Measurements from ENCODE around the gene CARS2. TPM values are rescaled to one million over a fixed set of nuclear protein-coding genes. Genes with fewer than 3 reads are reported as not detected.

CARS2 gene
- total RNA-seq, 2 experiments from 2014 or later, result 45.0 to 47.3 TPM

- TF ChIP-seq EZH2phosphoT487 (IDR thresholded peaks at IDR 0.05; ENCODE audit: borderline replicate concordance, low read depth, low read length) (no peak), CTCF (conservative IDR thresholded peaks at IDR 0.05; ENCODE audit: low read length) (no peak)
- Histone ChIP-seq H3K4me1 (ENCODE audit: insufficient read depth, low read length, poor library complexity, severe bottlenecking) (peaks cover 21% of the 10 kb centered on the region), H3K79me2 (ENCODE audit: insufficient read depth, low read depth, low read length) (peaks cover 48% of the 10 kb centered on the region), H3K4me2 (ENCODE audit: low read length) (peak overlapping the region; percentile 92), H4K20me1 (ENCODE audit: insufficient read depth, low read length) (peaks cover 17% of the 10 kb centered on the region), H3K9me2 (ENCODE audit: insufficient read depth, low read length) (no peaks in the 10 kb centered on the region), H3K9me3 (ENCODE audit: low read length) (no peaks in the 10 kb centered on the region), H3K36me3 (ENCODE audit: insufficient read depth, low read length) (peaks cover 8% of the 10 kb centered on the region; the same call in 1 of the 2 replicates), H3K4me3 (ENCODE audit: low read depth, low read length, poor library complexity, severe bottlenecking) (peak overlapping the region; percentile 97), H2AFZ (ENCODE audit: low read length) (no peak overlapping the region), H3K27ac (ENCODE audit: low read depth, low read length, poor library complexity, severe bottlenecking) (peak overlapping the region; percentile 99)
- POLR2A ChIA-PET, result interaction anchor here (1.0 kb wide), 1 partner anchor 69 kb away, joined by 3 read pairs; no protein-coding TSS in a partner anchor
- no TSS peak for BruUV-seq (replicated peaks)
- intact Hi-C loops (cut with micrococcal nuclease; ENCODE audit: unreplicated experiment), result loop anchor here (2.0 to 10.0 kb wide), 7 partner anchors 38 to 1550 kb away; partner anchors contain the start of genes ANKRD10 and NAXD
- DNase-seq (ENCODE audit: low spot score), result peak; percentile 39
- CTCF ChIA-PET (ENCODE audit: unreplicated experiment), result no interaction called here
Observed at GRCh38 chr13:110714797-110715394, 9.0 kb upstream of the CARS2 start.

- peak overlapping the region; percentile 99 for H3K27ac ChIP-seq (ENCODE audit: low read depth, low read length, poor library complexity, severe bottlenecking)
- ChIA-PET POLR2A (no interaction called here), CTCF (ENCODE audit: unreplicated experiment) (no interaction called here)
- H3K79me2 ChIP-seq (ENCODE audit: insufficient read depth, low read depth, low read length), result peaks cover 41% of the 10 kb centered on the region
- H3K4me1 ChIP-seq (ENCODE audit: insufficient read depth, low read length, poor library complexity, severe bottlenecking), result peaks cover 21% of the 10 kb centered on the region
- H3K4me3 ChIP-seq (ENCODE audit: low read depth, low read length, poor library complexity, severe bottlenecking), result peak overlapping the region; percentile 97
- no TSS peak for BruUV-seq (replicated peaks)
- peak overlapping the region; percentile 92 for H3K4me2 ChIP-seq (ENCODE audit: low read length)
- H3K9me2 ChIP-seq (ENCODE audit: insufficient read depth, low read length), result no peaks in the 10 kb centered on the region
- H3K36me3 ChIP-seq (ENCODE audit: insufficient read depth, low read length), result peaks cover under 1% of the 10 kb centered on the region; the same call in 1 of the 2 replicates
- TF ChIP-seq EZH2phosphoT487 (IDR thresholded peaks at IDR 0.05; ENCODE audit: borderline replicate concordance, low read depth, low read length) (no peak), CTCF (conservative IDR thresholded peaks at IDR 0.05; ENCODE audit: low read length) (peak; percentile 42)
- peaks cover 17% of the 10 kb centered on the region for H4K20me1 ChIP-seq (ENCODE audit: insufficient read depth, low read length)
- peak; percentile 74 for DNase-seq (ENCODE audit: low spot score)
- intact Hi-C loops (cut with micrococcal nuclease; ENCODE audit: unreplicated experiment), result loop anchor here (2.0 to 10.0 kb wide), 7 partner anchors 37 to 1549 kb away; partner anchors contain the start of genes ANKRD10 and NAXD
- no peaks in the 10 kb centered on the region for H3K9me3 ChIP-seq (ENCODE audit: low read length)
- H2AFZ ChIP-seq (ENCODE audit: low read length), result no peak overlapping the region
Observed at GRCh38 chr13:110713981-110714796, 8.3 kb upstream of the CARS2 start.

All from OCI-LY7 (cell line).